ENCODE results near the gene PKMYT1. TPM values are rescaled to one million over a fixed set of nuclear protein-coding genes. Genes with fewer than 3 reads are reported as not detected.
A peak's percentile ranks its signal among the peaks of the same experiment; 100 is the strongest.

Gene PKMYT1
- total and polyA plus RNA-seq, 11 donors, result 0.72 to 11.9 (median 1.2) TPM

- DNase-seq, result no peak
- no peak within 1 kb of the TSS for H3K4me3 ChIP-seq
- ATAC-seq, result no peak
- TF ChIP-seq POLR2A (IDR thresholded peaks at IDR 0.05), result no peak
- TF ChIP-seq CTCF (IDR thresholded peaks at IDR 0.05), result peak in 4 of 12 donors; percentile 10 to 30 (median 16)
- intact Hi-C loops (cut with DNase I), result no loop called here
- 4 to 10% (median 9%) methylated on average over 25 to 52 of the region's 52 CpGs for WGBS, 4 donors
- no peaks in the 10 kb centered on the region for H3K9me3 ChIP-seq
- peaks cover 11 to 44% (median 30%) of the 10 kb centered on the region in 12 donors for H3K4me1 ChIP-seq
- no peak within 1 kb of the TSS for H3K27ac ChIP-seq
- peaks cover 0 to 5% (median 0%) of the 10 kb centered on the region in 9 donors for H3K36me3 ChIP-seq
- H3K27me3 ChIP-seq, result peaks cover 14 to 36% (median 24%) of the 10 kb centered on the region in 9 donors
Measured at GRCh38 chr16:3017794-3018506, 37.7 kb upstream of the PKMYT1 start, which contains the start of gene CLDN6. TSS of gene CLDN6 (minus strand) at chr16:3018183. CDS start at chr16:3016021, 2,162 bp downstream.

GRCh38 chr16:3017344-3017743 is 37.1 kb upstream of the PKMYT1 start:
- Histone ChIP-seq H3K4me1 (peaks cover 5 to 38% (median 24%) of the 10 kb centered on the region in 12 donors), H3K4me3 (no peak overlapping the region), H3K9me3 (no peaks in the 10 kb centered on the region), H3K27me3 (peaks cover 14 to 43% (median 30%) of the 10 kb centered on the region in 9 donors), H3K36me3 (peaks cover 0 to 5% (median 0%) of the 10 kb centered on the region in 9 donors), H3K27ac (no peak overlapping the region)
- TF ChIP-seq CTCF (IDR thresholded peaks at IDR 0.05) (no peak), POLR2A (IDR thresholded peaks at IDR 0.05) (no peak)
- intact Hi-C loops (cut with DNase I), result no loop called here
- DNase-seq (no peak), ATAC-seq (no peak)
- WGBS, 4 donors, result 42 to 65% (median 60%) methylated on average over 9 to 20 of the region's 20 CpGs

- no peak overlapping the region for H3K27ac ChIP-seq
- peaks cover 0 to 25% (median 13%) of the 10 kb centered on the region in 12 donors for H3K4me1 ChIP-seq
- DNase-seq (no peak), ATAC-seq (no peak)
- intact Hi-C loops (cut with DNase I), result no loop called here
- no peaks in the 10 kb centered on the region for H3K36me3 ChIP-seq
- H3K9me3 ChIP-seq, result no peaks in the 10 kb centered on the region
- 73 to 85% (median 84%) methylated on average over 12 to 13 of the region's 13 CpGs for WGBS, 4 donors
- peaks cover 22 to 56% (median 38%) of the 10 kb centered on the region in 9 donors for H3K27me3 ChIP-seq
- no peak overlapping the region for H3K4me3 ChIP-seq
- TF ChIP-seq POLR2A (IDR thresholded peaks at IDR 0.05) (no peak), CTCF (IDR thresholded peaks at IDR 0.05) (no peak)
Measured at GRCh38 chr16:3015865-3016521, 35.7 kb upstream of the PKMYT1 start.

GRCh38 chr16:3014971-3015370 is 34.7 kb upstream of the PKMYT1 start:
- WGBS, 4 donors, result 83 to 87% (median 87%) methylated on average over 6 of the region's 6 CpGs
- no peak for TF ChIP-seq POLR2A (IDR thresholded peaks at IDR 0.05)
- no peak for TF ChIP-seq CTCF (IDR thresholded peaks at IDR 0.05)
- H3K27me3 ChIP-seq, result peaks cover 22 to 65% (median 40%) of the 10 kb centered on the region in 9 donors
- H3K27ac ChIP-seq, result no peak overlapping the region
- no peaks in the 10 kb centered on the region for H3K9me3 ChIP-seq
- no peaks in the 10 kb centered on the region for H3K36me3 ChIP-seq
- no peak overlapping the region for H3K4me3 ChIP-seq
- DNase-seq (no peak), ATAC-seq (no peak)
- H3K4me1 ChIP-seq, result peaks cover 0 to 17% (median 10%) of the 10 kb centered on the region in 12 donors
- intact Hi-C loops (cut with DNase I), result no loop called here
